H1 (cell line): Measurements from ENCODE around the gene PIF1. TPM values are rescaled to one million over a fixed set of nuclear protein-coding genes. Genes with fewer than 3 reads are reported as not detected.

Experiments used
- CTCF ChIA-PET: fragments of 300-600 bp; sonication (Branson Sonifier 250); formaldehyde crosslinking; loops from one replicate; lab custom pipeline; 2021; ENCODE audit not compliant: partially characterized antibody; lab: Charles Lee
- POLR2A ChIA-PET: fragments of 300-600 bp; sonication (Branson Sonifier 250); formaldehyde crosslinking; loops from one replicate; lab custom pipeline; 2021; ENCODE audit warnings: inconsistent platforms; ENCODE audit not compliant: partially characterized antibody; lab: Charles Lee
- DNase-seq, 2 experiments: peaks; one replicate each; pipeline versions ENCODE4 v3.0.0 to v3.0.0-alpha.2; 2010 to 2022; ENCODE audit warnings: low spot score in 2 of 2, low read depth in 1 of 2, mixed read lengths in 1 of 2
- FAIRE-seq: peaks from 2 replicates; lab custom pipeline; 2011; peaks lifted over from hg19 to GRCh38; lab: Jason Lieb, UNC
- H2AFZ ChIP-seq: 2 replicates; pipeline ENCODE4 v1.8.1; 2012; ENCODE audit warnings: low read length, inconsistent platforms
- H2AK5ac ChIP-seq: 2 replicates; pipeline ENCODE4 v1.6.1; 2013; ENCODE audit warnings: low read depth, low read length
- H2BK120ac ChIP-seq: replicated peaks from 2 replicates; pipeline ENCODE3; 2013; ENCODE audit warnings: low read depth, low read length, inconsistent platforms
- H2BK12ac ChIP-seq: 2 replicates; pipeline ENCODE4 v1.6.1; 2013; ENCODE audit warnings: low read depth, low read length
- H2BK15ac ChIP-seq: 2 replicates; pipeline ENCODE4 v1.6.1; 2013; ENCODE audit warnings: low read length
- H2BK20ac ChIP-seq: 2 replicates; pipeline ENCODE4 v1.6.1; 2013; ENCODE audit warnings: low read length
- H2BK5ac ChIP-seq: 2 replicates; pipeline ENCODE4 v1.6.1; 2013; ENCODE audit warnings: low read depth, low read length
- H3K14ac ChIP-seq: 2 replicates; pipeline ENCODE4 v1.6.1; 2013; ENCODE audit warnings: inconsistent platforms; ENCODE audit not compliant: insufficient read length
- H3K18ac ChIP-seq: 2 replicates; pipeline ENCODE4 v1.6.1; 2013; ENCODE audit warnings: low read length; ENCODE audit errors: extremely low read depth
- H3K23ac ChIP-seq: 2 replicates; pipeline ENCODE4 v1.6.1; 2013; ENCODE audit warnings: inconsistent platforms; ENCODE audit not compliant: insufficient read length
- H3K23me2 ChIP-seq: 2 replicates; pipeline ENCODE4 v1.6.1; 2013; ENCODE audit warnings: low read depth, low read length
- H3K27ac ChIP-seq: 2 replicates; pipeline ENCODE4 v1.6.1; 2011; ENCODE audit warnings: low read depth, low read length, inconsistent platforms
- H3K27me3 ChIP-seq, 4 experiments: replicated peaks in 1 of 4; 1 replicate in 1 of 4; 2 replicates in 3 of 4; pipeline versions ENCODE4 v1.6.1 to v1.8.1; 2011 to 2013; ENCODE audit warnings: low read length in 3 of 4, mild to moderate bottlenecking in 3 of 4, inconsistent platforms in 2 of 4, mixed read lengths in 2 of 4, moderate library complexity in 1 of 4; ENCODE audit not compliant: control insufficient read depth in 3 of 4, insufficient read depth in 3 of 4; ENCODE audit errors: extremely low read depth in 1 of 4
- H3K36me3 ChIP-seq, 4 experiments: 2 replicates each; pipeline versions ENCODE4 v1.6.1 to v1.8.1; 2011 to 2013; ENCODE audit warnings: mild to moderate bottlenecking in 4 of 4, low read length in 3 of 4, moderate library complexity in 2 of 4, control low read depth in 1 of 4, inconsistent platforms in 1 of 4; ENCODE audit not compliant: insufficient read depth in 4 of 4, control insufficient read depth in 2 of 4
- H3K4ac ChIP-seq: replicated peaks from 2 replicates; pipeline ENCODE3; 2013; ENCODE audit warnings: low read length, low read depth, mixed read lengths, inconsistent platforms; ENCODE audit not compliant: insufficient read length
- H3K4me1 ChIP-seq, 4 experiments: replicated peaks in 1 of 4; 1 replicate in 1 of 4; 2 replicates in 3 of 4; pipeline versions ENCODE4 v1.6.1 to v1.8.1; 2011 to 2013; ENCODE audit warnings: low read length in 3 of 4, inconsistent platforms in 2 of 4, mixed read lengths in 1 of 4; ENCODE audit not compliant: insufficient read depth in 4 of 4, control insufficient read depth in 3 of 4
- H3K4me2 ChIP-seq, 2 experiments: 2 replicates each; pipeline versions ENCODE4 v1.6.1 to v1.8.1; 2011 to 2013; ENCODE audit warnings: low read depth in 2 of 2, low read length in 2 of 2, control low read depth in 1 of 2, inconsistent platforms in 1 of 2, mild to moderate bottlenecking in 1 of 2; ENCODE audit not compliant: insufficient read depth in 1 of 2
- H3K4me3 ChIP-seq, 4 experiments: fragments of 200-600, 300-600 bp in 1 of 4; sonication (generic), shearing (Covaris generic), sonication (Bioruptor Twin) in 1 of 4; 2 replicates each; pipeline versions ENCODE4 v1.5.1 to v1.8.1; 2011 to 2016; ENCODE audit warnings: low read length in 4 of 4, low read depth in 3 of 4, control low read depth in 2 of 4, inconsistent platforms in 2 of 4, mild to moderate bottlenecking in 2 of 4, mixed read lengths in 1 of 4, moderate library complexity in 1 of 4; ENCODE audit not compliant: insufficient read depth in 2 of 4; ENCODE audit errors: extremely low read depth in 1 of 4
- H3K56ac ChIP-seq: replicated peaks from 2 replicates; pipeline ENCODE3; 2013; ENCODE audit warnings: low read depth, mild to moderate bottlenecking, mixed read lengths, low read length, inconsistent platforms; ENCODE audit not compliant: insufficient read length
- H3K79me1 ChIP-seq: 2 replicates; pipeline ENCODE4 v1.6.1; 2013; ENCODE audit warnings: low read depth, low read length, control low read depth
- H3K79me2 ChIP-seq, 2 experiments: 2 replicates each; pipeline versions ENCODE4 v1.6.1 to v1.8.1; 2012 to 2013; ENCODE audit warnings: low read length in 2 of 2, mild to moderate bottlenecking in 2 of 2, inconsistent platforms in 1 of 2; ENCODE audit not compliant: insufficient read depth in 2 of 2, control insufficient read depth in 1 of 2
- H3K9ac ChIP-seq, 4 experiments: replicated peaks in 1 of 4; 1 replicate in 1 of 4; 2 replicates in 3 of 4; pipeline versions ENCODE4 v1.6.1 to v1.8.1; 2011 to 2013; ENCODE audit warnings: low read depth in 3 of 4, low read length in 3 of 4, control low read depth in 2 of 4, mild to moderate bottlenecking in 2 of 4, moderate library complexity in 2 of 4, inconsistent platforms in 1 of 4; ENCODE audit errors: extremely low read depth in 1 of 4
- H3K9me3 ChIP-seq, 2 experiments: 2 replicates each; pipeline versions ENCODE4 v1.6.1 to v1.8.1; 2012 to 2013; ENCODE audit warnings: mild to moderate bottlenecking in 2 of 2, moderate library complexity in 2 of 2, control low read depth in 1 of 2, inconsistent platforms in 1 of 2, low read depth in 1 of 2, low read length in 1 of 2, mixed read lengths in 1 of 2; ENCODE audit not compliant: insufficient read depth in 2 of 2
- H4K20me1 ChIP-seq, 2 experiments: replicated peaks in 1 of 2; 2 replicates each; pipeline versions ENCODE3 to v1.8.1; 2011 to 2013; ENCODE audit warnings: inconsistent platforms in 2 of 2, low read length in 2 of 2, mild to moderate bottlenecking in 1 of 2; ENCODE audit not compliant: insufficient read depth in 2 of 2, control insufficient read depth in 1 of 2
- H4K5ac ChIP-seq: 2 replicates; pipeline ENCODE4 v1.6.1; 2013; ENCODE audit warnings: low read length, low read depth, mixed read lengths, inconsistent platforms; ENCODE audit not compliant: insufficient read length
- H4K8ac ChIP-seq: 2 replicates; pipeline ENCODE4 v1.8.0; 2013; ENCODE audit warnings: mild to moderate bottlenecking, moderate library complexity, low read length, inconsistent platforms; ENCODE audit not compliant: insufficient read depth; ENCODE audit errors: extremely low read depth
- H4K91ac ChIP-seq: replicated peaks from 2 replicates; pipeline ENCODE3; 2013; ENCODE audit warnings: low read length, mixed read lengths, inconsistent platforms; ENCODE audit not compliant: insufficient read length
- GABPA ChIP-seq: IDR thresholded peaks from 2 replicates; pipeline ENCODE4 v1.6.1; 2011; ENCODE audit warnings: mild to moderate bottlenecking, low read length, moderate library complexity, borderline replicate concordance; ENCODE audit not compliant: insufficient read depth
- GTF2F1 ChIP-seq: IDR thresholded peaks from 2 replicates; pipeline ENCODE4 v1.6.1; 2012; ENCODE audit warnings: low read depth, low read length, improper control_type of control experiment, borderline replicate concordance
- KDM1A ChIP-seq: fragments of 200-600, 300-600 bp; sonication (generic); IDR thresholded peaks from 2 replicates; pipeline ENCODE4 v1.7.1; 2016; ENCODE audit warnings: mild to moderate bottlenecking, low read length, borderline replicate concordance
- POLR2AphosphoS5 ChIP-seq: IDR thresholded peaks from 2 replicates; pipeline ENCODE4 v1.6.1; 2011; ENCODE audit warnings: low read depth, low read length
- SIN3A ChIP-seq, 2 experiments: IDR thresholded peaks in 1 of 2; conservative IDR thresholded peaks in 1 of 2; 2 replicates each; pipeline ENCODE4 v1.6.1; 2011 to 2012; ENCODE audit warnings: low read length in 2 of 2, improper control_type of control experiment in 1 of 2, low read depth in 1 of 2, mild to moderate bottlenecking in 1 of 2
- TCF12 ChIP-seq: IDR thresholded peaks from 2 replicates; pipeline ENCODE4 v1.6.1; 2011; ENCODE audit warnings: low read depth, mild to moderate bottlenecking, low read length
- WGBS, 2 experiments: shearing (Covaris generic) in 1 of 2; methylation state at CpG; one replicate each; pipeline versions ENCODE4 v1.1.6 to v1.1.7; 2013 to 2015; ENCODE audit warnings: low lambda C conversion rate in 2 of 2, mixed read lengths in 2 of 2, inconsistent platforms in 1 of 2, low coverage in 1 of 2, missing lambda C conversion rate in 1 of 2; ENCODE audit not compliant: insufficient replicate concordance in 2 of 2, insufficient coverage in 1 of 2, insufficient read length in 1 of 2; ENCODE audit errors: extremely low coverage in 1 of 2, missing lambda C conversion rate in 1 of 2; 5-methylcytosine and 5-hydroxymethylcytosine counted together
- polyA plus RNA-seq, 7 experiments: library from polyadenylated mRNA; depleted of rRNA in 3 of 7; stranded (reverse) in 5 of 7; unstranded in 2 of 7; fragments of >200 nt in 5 of 7; fragments of 200-250 nt in 2 of 7; gene quantifications; 1 replicate in 5 of 7; 2 replicates in 1 of 7; 4 replicates in 1 of 7; pipeline versions ENCODE4 v1.2.1 to v1.2.3, GENCODE V29; 2011 to 2013; ENCODE audit warnings: missing spikeins in 2 of 7, mixed read lengths in 2 of 7
- total RNA-seq: library from RNA; stranded (reverse); fragmentation: NEBNext Ultra II Directional; extraction: Animal tissue kit (Norgen Biotek cat#: 25700); gene quantifications from 2 replicates; pipeline ENCODE4 v1.2.1, GENCODE V29; 2021
- TF ChIP-seq, protein P1 (sequence below): IDR thresholded peaks from 2 replicates; pipeline ENCODE4 v1.6.1; 2012; ENCODE audit warnings: inconsistent platforms
- TF ChIP-seq, protein P2 (sequence below): IDR thresholded peaks from 2 replicates; pipeline ENCODE4 v1.6.1; 2012; ENCODE audit warnings: inconsistent platforms

PIF1 gene
- total and polyA plus RNA-seq, 2 of the 8 experiments (the other 6 are each of a cell fraction or from before 2014, with no cell fraction given): 73.3 to 138 TPM

- Histone ChIP-seq H2BK12ac (peak overlapping the region; percentile 22; the same call in 1 of the 2 replicates), H3K27ac (no peak overlapping the region)
- 87% methylated on average over 6 of the region's 6 CpGs; no CpG with 5 or more reads in 1 of the 2 experiments for WGBS, 2 experiments
- TF ChIP-seq SIN3A (conservative IDR thresholded peaks at IDR 0.05 in 1 of 2, IDR thresholded peaks at IDR 0.05 in 1 of 2; ENCODE audit: low read depth in 1 of 2, low read length in 2 of 2) (no peak), POLR2AphosphoS5 (no peak), TCF12 (no peak), GABPA (no peak), KDM1A (no peak), GTF2F1 (no peak)
- TF ChIP-seq, protein P1, sequence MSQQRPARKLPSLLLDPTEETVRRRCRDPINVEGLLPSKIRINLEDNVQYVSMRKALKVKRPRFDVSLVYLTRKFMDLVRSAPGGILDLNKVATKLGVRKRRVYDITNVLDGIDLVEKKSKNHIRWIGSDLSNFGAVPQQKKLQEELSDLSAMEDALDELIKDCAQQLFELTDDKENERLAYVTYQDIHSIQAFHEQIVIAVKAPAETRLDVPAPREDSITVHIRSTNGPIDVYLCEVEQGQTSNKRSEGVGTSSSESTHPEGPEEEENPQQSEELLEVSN: no peak
- TF ChIP-seq, protein P2, sequence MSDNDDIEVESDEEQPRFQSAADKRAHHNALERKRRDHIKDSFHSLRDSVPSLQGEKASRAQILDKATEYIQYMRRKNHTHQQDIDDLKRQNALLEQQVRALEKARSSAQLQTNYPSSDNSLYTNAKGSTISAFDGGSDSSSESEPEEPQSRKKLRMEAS: no peak
- TF ChIP-seq, all 59 proteins: peak for 0
- no peak for DNase-seq
- peaks cover 0 to 11% of the 10 kb centered on the region in 2 experiments; a peak in 2 of 4 replicates for H3K79me2 ChIP-seq
- no peak overlapping the region for H3K4ac ChIP-seq
- no peak overlapping the region for H3K14ac ChIP-seq
- no peaks in the 10 kb centered on the region; the same call in 1 of the 2 replicates for H3K23me2 ChIP-seq
- H2AK5ac ChIP-seq: no peak overlapping the region
- no peak overlapping the region; the same call in 1 of the 2 replicates for H2BK5ac ChIP-seq
- POLR2A ChIA-PET: interaction anchor here (0.6 to 25.1 kb wide), 7 partner anchors 11 to 163 kb away, joined by 3 to 748 read pairs (median 4); partner anchors contain the start of gene PIF1
- no peak overlapping the region for H3K56ac ChIP-seq
- no peak overlapping the region for H2BK20ac ChIP-seq
- H3K4me3 ChIP-seq: no peak overlapping the region
- H3K9me3 ChIP-seq: no peaks in the 10 kb centered on the region
- CTCF ChIA-PET: interaction anchor here (0.8 to 10.7 kb wide), 11 partner anchors 9 to 63 kb away, joined by 3 to 129 read pairs (median 4); no protein-coding TSS in a partner anchor
- no peaks in the 10 kb centered on the region for H3K79me1 ChIP-seq
- peak overlapping the region; percentile 25; the same call in 1 of the 2 replicates for H3K18ac ChIP-seq
- no peak overlapping the region for H3K23ac ChIP-seq
- no peak for FAIRE-seq
- H2AFZ ChIP-seq: no peak overlapping the region
- H4K5ac ChIP-seq: no peak overlapping the region
- H4K8ac ChIP-seq: no peak overlapping the region
- no peaks in the 10 kb centered on the region for H3K36me3 ChIP-seq
- no peak overlapping the region for H2BK15ac ChIP-seq
- peak overlapping the region; percentile 54 for H4K91ac ChIP-seq
- H3K4me1 ChIP-seq: peaks cover 7 to 22% (median 16%) of the 10 kb centered on the region in 4 experiments
- H2BK120ac ChIP-seq: no peak overlapping the region
- no peaks in the 10 kb centered on the region for H3K27me3 ChIP-seq
- H4K20me1 ChIP-seq: no peaks in the 10 kb centered on the region
- H3K4me2 ChIP-seq: no peak overlapping the region
- no peak overlapping the region for H3K9ac ChIP-seq
These were observed 44.1 kb downstream of the PIF1 start for GRCh38 chr15:64781299-64781698.
